Fibroblast of villous mesenchyme (primary cell): Measurements from ENCODE around the gene BRF1. TPM values are rescaled to one million over a fixed set of nuclear protein-coding genes. Genes with fewer than 3 reads are reported as not detected.
"Not testable (repeated sequence)": the region's sequence is repeated elsewhere in the genome, so short reads cannot be mapped to it uniquely, and the experiment has no call there.

Source experiments
- DNase-seq: peaks from one replicate; pipeline ENCODE4 v3.0.0-alpha.2; 2010; ENCODE audit warnings: low read depth
- H3K4me3 ChIP-seq: 2 replicates; pipeline ENCODE4 v1.5.1; 2011; ENCODE audit warnings: low read depth, mild to moderate bottlenecking, low read length
- total RNA-seq: library from RNA; depleted of rRNA; stranded (reverse); fragments of >200 nt; gene quantifications from 2 replicates; pipeline ENCODE4 v1.2.3, GENCODE V29; 2012
- TF ChIP-seq, protein P1 (sequence below): IDR thresholded peaks from 2 replicates; pipeline ENCODE4 v1.5.1; 2012; ENCODE audit warnings: low read depth, mild to moderate bottlenecking, low read length; ENCODE audit not compliant: insufficient read depth

Gene BRF1
- total RNA-seq, 1 donor, result 32.8 TPM

DNA sequence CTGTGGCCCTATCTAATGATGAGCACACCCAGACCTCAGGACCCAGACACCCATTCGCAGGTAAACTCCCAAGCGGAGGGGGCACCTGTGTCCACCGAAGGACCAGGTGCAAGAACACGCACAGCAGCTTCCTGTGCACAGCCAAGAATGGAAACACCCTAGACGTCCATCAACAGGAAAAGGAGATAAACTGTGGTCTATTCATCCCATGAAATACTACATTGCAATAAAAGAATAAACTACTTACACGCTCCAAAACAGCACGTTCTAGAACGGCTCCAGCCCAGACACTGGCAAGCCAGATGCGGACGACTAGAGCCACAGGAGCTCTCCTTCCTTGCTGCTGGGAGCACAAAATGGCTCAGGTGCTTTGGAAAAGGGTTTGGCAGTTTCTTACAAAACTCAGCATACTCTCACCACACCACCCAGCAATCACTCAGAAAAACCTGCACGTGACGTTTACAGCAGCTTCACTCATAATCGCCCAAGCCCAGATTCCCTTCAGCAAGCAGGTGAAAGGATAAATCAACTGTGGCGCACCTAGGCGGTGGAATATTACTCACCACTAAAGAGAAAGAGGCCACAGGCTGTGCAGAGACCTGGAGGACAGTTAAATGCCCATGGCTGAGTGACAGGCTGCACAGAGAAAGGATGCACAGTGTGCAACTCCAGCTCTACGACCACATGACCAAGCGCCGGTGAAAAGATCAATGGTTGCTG is 21.0 kb downstream of the BRF1 start:
- no peak for DNase-seq
- H3K4me3 ChIP-seq, result no peak overlapping the region
- TF ChIP-seq, protein P1, sequence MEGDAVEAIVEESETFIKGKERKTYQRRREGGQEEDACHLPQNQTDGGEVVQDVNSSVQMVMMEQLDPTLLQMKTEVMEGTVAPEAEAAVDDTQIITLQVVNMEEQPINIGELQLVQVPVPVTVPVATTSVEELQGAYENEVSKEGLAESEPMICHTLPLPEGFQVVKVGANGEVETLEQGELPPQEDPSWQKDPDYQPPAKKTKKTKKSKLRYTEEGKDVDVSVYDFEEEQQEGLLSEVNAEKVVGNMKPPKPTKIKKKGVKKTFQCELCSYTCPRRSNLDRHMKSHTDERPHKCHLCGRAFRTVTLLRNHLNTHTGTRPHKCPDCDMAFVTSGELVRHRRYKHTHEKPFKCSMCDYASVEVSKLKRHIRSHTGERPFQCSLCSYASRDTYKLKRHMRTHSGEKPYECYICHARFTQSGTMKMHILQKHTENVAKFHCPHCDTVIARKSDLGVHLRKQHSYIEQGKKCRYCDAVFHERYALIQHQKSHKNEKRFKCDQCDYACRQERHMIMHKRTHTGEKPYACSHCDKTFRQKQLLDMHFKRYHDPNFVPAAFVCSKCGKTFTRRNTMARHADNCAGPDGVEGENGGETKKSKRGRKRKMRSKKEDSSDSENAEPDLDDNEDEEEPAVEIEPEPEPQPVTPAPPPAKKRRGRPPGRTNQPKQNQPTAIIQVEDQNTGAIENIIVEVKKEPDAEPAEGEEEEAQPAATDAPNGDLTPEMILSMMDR, result no peak

DNA sequence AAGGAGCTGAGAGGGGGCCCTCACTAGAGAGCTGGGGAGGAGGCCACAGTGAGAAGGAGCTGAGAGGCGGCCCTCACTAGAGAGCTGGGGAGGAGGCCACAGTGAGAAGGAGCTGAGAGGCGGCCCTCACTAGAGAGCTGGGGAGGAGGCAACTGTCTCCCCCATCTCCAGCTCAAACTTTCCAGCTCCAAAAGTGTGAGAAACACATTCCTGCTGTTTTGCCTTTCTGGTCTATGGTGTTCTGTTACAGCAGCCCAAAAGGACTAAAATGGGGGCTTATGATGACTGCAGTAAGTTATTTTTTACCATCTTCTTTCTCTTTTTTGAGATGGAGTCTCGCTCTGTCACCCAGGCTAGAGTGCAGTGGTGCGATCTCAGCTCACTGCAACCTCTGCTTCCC is 23.4 kb downstream of the BRF1 start:
- not testable (repeated sequence) for DNase-seq, H3K4me3 ChIP-seq

DNA sequence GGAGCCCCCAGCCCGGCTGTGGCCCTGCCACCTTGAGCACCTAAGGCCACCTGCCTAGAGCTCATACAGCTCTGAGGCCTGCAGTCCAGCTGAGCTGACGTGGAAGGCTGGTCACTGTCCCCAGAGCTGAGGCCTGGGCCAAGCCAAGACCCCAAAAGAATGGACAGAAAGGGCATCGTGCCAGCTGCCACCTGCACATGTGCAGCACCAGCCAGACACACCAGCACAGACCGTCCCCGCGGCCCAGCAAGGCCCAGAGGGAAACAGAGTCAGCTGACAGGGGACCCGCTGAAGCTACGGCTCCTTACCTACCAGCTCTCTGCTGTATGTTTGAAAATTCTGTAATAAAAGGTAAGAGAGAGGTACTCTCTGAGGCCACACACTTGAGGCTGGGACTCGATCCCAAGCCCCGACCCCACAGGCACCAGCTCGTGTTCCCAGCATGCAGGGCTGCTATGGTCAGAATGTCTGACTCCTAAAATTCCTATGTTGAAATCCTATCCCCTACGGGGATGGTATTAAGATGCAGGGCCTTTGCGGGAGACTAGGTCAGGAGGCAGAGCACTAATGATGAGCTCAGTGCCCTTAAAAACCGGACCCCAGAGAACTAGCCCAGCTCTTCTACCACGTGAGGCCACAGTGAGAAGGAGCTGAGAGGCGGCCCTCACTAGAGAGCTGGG is 25.4 kb downstream of the BRF1 start:
- H3K4me3 ChIP-seq, result no peak overlapping the region
- TF ChIP-seq, protein P1, result no peak
- peak; percentile 80 for DNase-seq

DNA sequence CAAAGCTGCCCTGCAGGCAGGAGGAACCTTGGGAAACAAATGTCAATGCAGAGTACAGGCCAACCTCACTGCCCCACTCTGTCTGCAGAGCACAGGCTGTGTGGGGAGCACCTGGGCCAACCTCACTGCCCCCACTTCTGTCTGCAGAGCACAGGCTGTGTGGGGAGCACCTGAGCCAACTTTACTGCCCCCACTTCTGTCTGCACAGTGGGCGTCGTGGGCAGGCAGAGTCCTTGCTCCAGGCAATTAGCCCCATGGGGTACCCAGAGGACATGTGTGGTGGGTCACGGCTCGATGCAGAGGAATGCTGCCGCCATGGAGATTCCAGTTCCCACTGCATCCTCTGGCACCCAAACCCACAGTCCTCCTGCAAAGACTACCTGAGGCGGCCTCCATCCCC is 26.2 kb downstream of the BRF1 start:
- no peak overlapping the region for H3K4me3 ChIP-seq
- no peak for DNase-seq
- TF ChIP-seq, protein P1, result no peak

DNA sequence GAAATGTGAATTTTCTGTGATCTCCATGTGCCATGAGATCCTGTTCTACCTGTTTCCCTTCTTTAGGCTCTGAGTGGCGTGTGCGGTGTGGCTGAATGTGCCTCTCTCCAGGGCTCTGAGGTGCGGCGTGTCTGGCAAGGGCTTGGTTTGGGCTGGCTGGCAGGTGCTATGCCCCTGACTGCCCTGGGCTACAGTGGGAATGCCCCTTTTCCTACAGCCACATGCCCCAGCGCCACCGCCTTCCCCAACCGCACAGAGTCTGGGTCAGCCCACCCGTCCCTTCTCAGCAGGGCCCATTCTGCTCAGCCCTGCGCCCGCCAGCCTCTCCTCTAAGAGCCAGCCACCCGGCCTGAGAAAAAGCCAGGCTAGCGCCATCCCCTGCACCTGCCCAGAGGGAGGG is 27.7 kb downstream of the BRF1 start:
- DNase-seq, result no peak
- TF ChIP-seq, protein P1, result no peak
- no peak overlapping the region for H3K4me3 ChIP-seq

DNA sequence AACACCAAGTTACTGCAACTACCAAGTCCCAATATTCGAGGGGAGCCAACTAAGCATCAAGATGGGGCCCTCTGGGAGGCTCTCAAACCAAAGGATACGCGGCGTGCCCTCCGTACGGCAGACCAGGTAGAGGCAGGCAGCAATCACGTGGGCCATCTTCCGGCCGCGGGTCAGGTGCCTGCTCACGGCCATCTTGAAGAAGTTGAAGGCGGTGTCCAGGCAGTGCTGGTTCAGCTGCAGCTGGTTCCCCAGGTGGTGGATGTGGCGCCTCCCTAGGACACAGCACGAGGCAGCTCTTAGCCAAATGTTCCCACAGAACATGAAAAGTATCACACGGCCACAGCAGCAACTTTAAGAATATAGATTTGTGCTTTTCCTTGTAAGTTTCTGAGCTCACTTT is 28.2 kb downstream of the BRF1 start:
- no peak overlapping the region for H3K4me3 ChIP-seq
- TF ChIP-seq, protein P1, result no peak
- no peak for DNase-seq

DNA sequence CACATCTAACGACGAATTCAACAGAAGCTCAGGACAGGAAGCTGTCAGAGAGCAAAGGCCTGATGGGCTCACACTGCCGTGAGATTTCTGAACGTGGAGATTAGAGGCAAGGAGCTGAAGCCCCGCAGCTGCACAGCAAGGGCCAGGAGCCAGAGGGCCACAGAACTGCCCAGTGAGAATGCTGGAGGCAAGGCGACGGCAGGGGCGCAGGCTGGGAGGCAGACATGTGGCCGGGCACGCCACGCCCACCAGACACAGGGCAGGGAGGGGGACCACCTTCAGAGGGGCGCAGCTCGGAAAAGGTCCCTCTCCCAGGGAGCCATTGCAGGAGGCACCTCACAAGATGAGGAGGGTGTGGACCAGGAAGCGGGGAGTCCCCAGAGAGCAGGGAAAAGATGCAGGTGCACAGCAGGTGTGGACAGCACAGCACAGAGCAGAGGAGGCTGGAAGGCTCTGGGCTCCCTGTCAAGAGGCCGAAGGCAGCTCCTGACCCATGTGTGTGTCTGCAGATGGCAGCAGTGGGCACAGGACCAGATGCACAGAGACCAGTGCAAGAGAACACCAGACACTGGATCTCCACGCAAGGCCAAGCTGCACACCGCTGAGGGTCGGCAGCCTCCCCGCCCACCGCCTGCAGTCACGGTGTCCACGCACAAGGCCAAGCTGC is 29.4 kb downstream of the BRF1 start:
- DNase-seq, result no peak
- TF ChIP-seq, protein P1, result no peak
- H3K4me3 ChIP-seq, result no peak overlapping the region
